RWPE1 (cell line): ENCODE data around the gene OTUD7B.

Source experiments
- CTCF ChIA-PET: fragments of 350-600 bp; sonication (Branson Sonifier 250); formaldehyde crosslinking; extraction: SDS; loops from one replicate; lab custom pipeline; 2021; lab: Yijun Ruan, JAX
- POLR2A ChIA-PET: fragments of 400-600 bp; formaldehyde crosslinking; extraction: SDS; loops from one replicate; lab custom pipeline; 2020; ENCODE audit warnings: antibody characterized with exemption; ENCODE audit not compliant: low non-redundant PET; lab: Yijun Ruan, JAX
- DNase-seq: peaks from one replicate; pipeline ENCODE4 v3.0.0; 2012; ENCODE audit warnings: low spot score
- H3K27ac ChIP-seq: fragments of 450-650 bp; 2 replicates; pipeline ENCODE4 v1.5.1; 2017
- CTCF ChIP-seq: fragments of 450-650 bp; conservative IDR thresholded peaks from 2 replicates; pipeline ENCODE4 v1.5.1; 2017; ENCODE audit warnings: low read depth, mild to moderate bottlenecking

OTUD7B gene

GRCh38 chr1:149914545-149914944 is 96.0 kb downstream of the OTUD7B start:
- CTCF ChIA-PET = interaction anchor here (1.0 kb wide), 1 partner anchor 149 kb away, joined by 3 read pairs; no protein-coding TSS in a partner anchor

GRCh38 chr1:149906570-149907075 is 103.9 kb downstream of the OTUD7B start:
- ChIA-PET POLR2A (no interaction called here), CTCF (interaction anchor here (0.7 kb wide), 2 partner anchors 34 to 291 kb away, joined by 3 read pairs; no protein-coding TSS in a partner anchor)
- TF ChIP-seq CTCF = no peak
- no peak overlapping the region for H3K27ac ChIP-seq
- no peak for DNase-seq

More at GRCh38 chr1:149914545-149914944, 96.0 kb downstream of the OTUD7B start:
- TF ChIP-seq CTCF = no peak
- POLR2A ChIA-PET = no interaction called here
- DNase-seq = no peak
- no peak overlapping the region for H3K27ac ChIP-seq

GRCh38 chr1:149903836-149904491 is 106.6 kb downstream of the OTUD7B start:
- no peak for TF ChIP-seq CTCF
- no peak for DNase-seq
- POLR2A ChIA-PET = no interaction called here
- CTCF ChIA-PET = interaction anchor here (1.4 kb wide), 1 partner anchor 30 kb away, joined by 3 read pairs; no protein-coding TSS in a partner anchor
- no peak overlapping the region for H3K27ac ChIP-seq

GRCh38 chr1:149899460-149900284 is 110.9 kb downstream of the OTUD7B start, which contains the start of gene BOLA1:
Gene BOLA1, plus strand, starts transcription at chr1:149899568. Its CDS starts 492 bp downstream, at chr1:149900060.
- POLR2A ChIA-PET = interaction anchor here (1.0 kb wide), 1 partner anchor 12 kb away, joined by 3 read pairs; a partner anchor contains a TSS
- peak; percentile 95 for DNase-seq
- H3K27ac ChIP-seq = peak within 1 kb of the TSS; percentile 86
- CTCF ChIA-PET = no interaction called here
- TF ChIP-seq CTCF = no peak

- no peak for DNase-seq
- H3K27ac ChIP-seq = no peak overlapping the region
- ChIA-PET POLR2A (no interaction called here), CTCF (interaction anchor here (0.6 kb wide), 1 partner anchor 9 kb away, joined by 3 read pairs; a partner anchor contains a TSS)
- no peak for TF ChIP-seq CTCF
These were observed 114.0 kb downstream of the OTUD7B start for GRCh38 chr1:149896575-149896974.

- ChIA-PET POLR2A (interaction anchor here (0.7 to 1.4 kb wide), 2 partner anchors 39 to 178 kb away, joined by 3 read pairs; no protein-coding TSS in a partner anchor), CTCF (interaction anchor here (0.6 to 1.8 kb wide), 6 partner anchors 98 to 298 kb away, joined by 3 to 5 read pairs (median 3); no protein-coding TSS in a partner anchor)
- H3K27ac ChIP-seq = peak overlapping the region; percentile 99
- TF ChIP-seq CTCF = no peak
- no peak for DNase-seq
These were observed 121.6 kb downstream of the OTUD7B start for GRCh38 chr1:149888999-149889289.
